GM13976 (cell line): Measurements from ENCODE around the gene LCE3D.
"Not testable (repeated sequence)": the region's sequence is repeated elsewhere in the genome, so short reads cannot be mapped to it uniquely, and the experiment has no call there.

Experiments used
- DNase-seq: peaks from one replicate; pipeline ENCODE4 v3.0.0; 2012; ENCODE audit warnings: low spot score
- CTCF ChIP-seq: IDR thresholded peaks from 2 replicates; pipeline ENCODE4 v1.5.1; 2012; ENCODE audit warnings: borderline replicate concordance, mild to moderate bottlenecking; ENCODE audit not compliant: insufficient read depth; ENCODE audit errors: extremely low read depth, missing control alignments, control extremely low read depth
- in situ Hi-C: fragments of 300-500 bp; cut with MboI; formaldehyde crosslinking; loops from one replicate; pipeline ENCODE4 v1.12.0; 2022; ENCODE audit warnings: low sequenced_read_pairs, mixed read lengths, inconsistent platforms; ENCODE audit not compliant: unreplicated experiment

LCE3D gene

GRCh38 chr1:152599934-152600333, 19.6 kb upstream of the LCE3D start, which contains the start of gene LCE3C:
Gene LCE3C, plus strand, starts transcription at chr1:152600234. Its CDS starts 498 bp downstream, at chr1:152600732.
- TF ChIP-seq CTCF, result no peak
- in situ Hi-C loops, result no loop called here
- DNase-seq, result no peak

- DNase-seq, result no peak
- in situ Hi-C loops, result no loop called here
- TF ChIP-seq CTCF, result no peak
Measured at GRCh38 chr1:152596986-152597385, 16.7 kb upstream of the LCE3D start.

- no peak for DNase-seq
- no peak for TF ChIP-seq CTCF
- in situ Hi-C loops, result no loop called here
Measured at GRCh38 chr1:152585586-152585985, 5.3 kb upstream of the LCE3D start.

GRCh38 chr1:152582647-152583046, 2.3 kb upstream of the LCE3D start:
- in situ Hi-C loops, result no loop called here
- TF ChIP-seq CTCF, result no peak
- DNase-seq, result no peak

- in situ Hi-C loops, DNase-seq: not testable (repeated sequence)
Measured at GRCh38 chr1:152579526-152579925, 790 bp downstream of the LCE3D start.

GRCh38 chr1:152577168-152577567, 3.1 kb downstream of the LCE3D start:
- DNase-seq, result peak; percentile 39
- TF ChIP-seq CTCF, result no peak
- in situ Hi-C loops, result no loop called here

- no peak for DNase-seq
- in situ Hi-C loops, result no loop called here
- TF ChIP-seq CTCF, result no peak
Measured at GRCh38 chr1:152566681-152567080, 13.6 kb downstream of the LCE3D start, which contains the start of gene LCE3E. Gene LCE3E, minus strand, starts transcription at chr1:152566780. Its CDS starts 572 bp downstream, at chr1:152566208.
